Ovary (tissue), 9 donors: ENCODE data around the gene HMOX1. TPM values are rescaled to one million over a fixed set of nuclear protein-coding genes. Genes with fewer than 3 reads are reported as not detected.
"Not testable (repeated sequence)": the region's sequence is repeated elsewhere in the genome, so short reads cannot be mapped to it uniquely, and the experiment has no call there.

ENCODE experiments used
- DNase-seq, 5 donors: peaks; one replicate each; pipeline ENCODE4 v3.0.0-alpha.2; 2019 to 2020
- H3K27ac ChIP-seq, 2 donors: fragments of 200-600 bp; one replicate each; pipeline versions ENCODE4 v1.5.1 to v1.8.0; 2019 to 2022
- H3K27me3 ChIP-seq: fragments of 200-600 bp; one replicate; pipeline ENCODE4 v1.8.0; 2022
- H3K36me3 ChIP-seq: fragments of 200-600 bp; sonication (generic); one replicate; pipeline ENCODE4 v1.5.1; 2019
- H3K4me1 ChIP-seq: one replicate; pipeline ENCODE4 v1.8.1; 2013; ENCODE audit warnings: mild to moderate bottlenecking, moderate library complexity; ENCODE audit not compliant: insufficient read depth
- H3K4me3 ChIP-seq: fragments of 200-600 bp; sonication (generic); one replicate; pipeline ENCODE4 v1.5.1; 2017
- H3K9me3 ChIP-seq, 2 donors: fragments of 200-600 bp in 1 of 2; sonication (generic) in 1 of 2; one replicate each; pipeline versions ENCODE4 v1.5.1 to v1.8.1; 2013 to 2019; ENCODE audit warnings: mild to moderate bottlenecking in 1 of 2, moderate library complexity in 1 of 2
- EP300 ChIP-seq: sonication (generic); formaldehyde crosslinking; IDR thresholded peaks from one replicate; pipeline ENCODE4 v1.6.1; 2017; ENCODE audit warnings: antibody characterized with exemption
- POLR2A ChIP-seq: fragments of 450-650 bp; IDR thresholded peaks from one replicate; pipeline ENCODE4 v1.6.1; 2017; ENCODE audit warnings: antibody characterized with exemption, mild to moderate bottlenecking, moderate library complexity
- WGBS, 3 donors: extraction: QIAGEN DNeasy Blood & Tissue Kit in 1 of 3; methylation state at CpG; one replicate each; pipeline versions ENCODE4 v1.1.5 to v1.1.7; 2013 to 2017; 5-methylcytosine and 5-hydroxymethylcytosine counted together
- intact Hi-C, 4 donors: fragments of 100-400 bp; cut with DNase I; formaldehyde crosslinking; loops; one replicate each; pipeline versions ENCODE4 v1.11.0 to v1.15.1; 2022 to 2023
- polyA plus RNA-seq, 2 donors: library from polyadenylated mRNA; stranded (reverse); fragments of 200-250 nt in 1 of 2; fragments of 350-450 nt in 1 of 2; fragmentation: Illumina TruSeq in 1 of 2; extraction: RNeasy Lipid Tissue Mini Kit (QIAGEN cat#74804) in 1 of 2; gene quantifications; one replicate each; pipeline ENCODE4 v1.2.3, GENCODE V29; 2013 to 2014
- total RNA-seq, 7 donors: library from RNA; depleted of rRNA in 2 of 7; stranded (reverse); fragments of >200 nt in 2 of 7; fragmentation: NEBNext Ultra II Directional in 3 of 7; extraction: Animal tissue kit (Norgen Biotek cat#: 25700) in 3 of 7; gene quantifications; one replicate each; pipeline versions ENCODE4 v1.1.0 to v1.2.4, GENCODE V29; 2016 to 2023
- TF ChIP-seq, protein P1 (sequence below), 3 donors: fragments of 450-650 bp in 2 of 3; fragments of 200-600 bp in 1 of 3; IDR thresholded peaks; one replicate each; pipeline versions ENCODE4 v1.5.1 to v1.8.0; 2016 to 2022; ENCODE audit warnings: antibody characterized with exemption in 3 of 3, mild to moderate bottlenecking in 1 of 3
- donor health status: DM: no; HTN: no; CAD: no; lungs with moderate emphysema.
- donor health status: DM: no; HTN: no; CAD: no.
- donor health status: Bipolar disorder and iron deficiency.
- donor health status: DM: yes; HTN: yes; CAD: no.
- donor health status: DM: no; HTN: no; CAD: no.
- donor health status: DM: yes; HTN: yes; CAD: no.

The HMOX1 gene
- total and polyA plus RNA-seq, 9 donors = 45.0 to 243 (median 71.4) TPM

DNA sequence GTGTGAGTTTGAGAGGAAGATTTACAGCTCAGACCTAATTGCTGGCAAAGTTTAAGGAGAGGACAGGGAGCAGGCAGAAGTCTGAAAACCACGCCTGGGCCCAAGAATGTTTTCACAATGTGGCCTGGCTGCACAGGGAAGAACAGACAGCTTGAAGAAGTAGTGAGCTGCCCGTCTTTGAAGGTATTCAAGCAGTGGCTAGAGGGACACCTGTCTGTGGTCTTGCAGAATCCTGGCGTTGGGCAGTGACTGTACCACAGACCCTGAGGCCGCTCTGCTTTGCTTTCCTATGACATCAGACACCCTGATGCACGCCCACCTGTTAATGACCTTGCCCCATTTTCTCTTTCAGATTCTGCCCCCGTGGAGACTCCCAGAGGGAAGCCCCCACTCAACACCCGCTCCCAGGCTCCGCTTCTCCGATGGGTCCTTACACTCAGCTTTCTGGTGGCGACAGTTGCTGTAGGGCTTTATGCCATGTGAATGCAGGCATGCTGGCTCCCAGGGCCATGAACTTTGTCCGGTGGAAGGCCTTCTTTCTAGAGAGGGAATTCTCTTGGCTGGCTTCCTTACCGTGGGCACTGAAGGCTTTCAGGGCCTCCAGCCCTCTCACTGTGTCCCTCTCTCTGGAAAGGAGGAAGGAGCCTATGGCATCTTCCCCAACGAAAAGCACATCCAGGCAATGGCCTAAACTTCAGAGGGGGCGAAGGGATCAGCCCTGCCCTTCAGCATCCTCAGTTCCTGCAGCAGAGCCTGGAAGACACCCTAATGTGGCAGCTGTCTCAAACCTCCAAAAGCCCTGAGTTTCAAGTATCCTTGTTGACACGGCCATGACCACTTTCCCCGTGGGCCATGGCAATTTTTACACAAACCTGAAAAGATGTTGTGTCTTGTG lies 12.5 kb downstream of the HMOX1 start:
- DNase-seq = peak in 2 of 5 donors; percentile 50 to 56
- Histone ChIP-seq H3K9me3 (no peaks in the 10 kb centered on the region), H3K27ac (peak overlapping the region in 1 of 2 donors; percentile 83), H3K36me3 (no peaks in the 10 kb centered on the region), H3K27me3 (no peaks in the 10 kb centered on the region), H3K4me3 (no peak overlapping the region), H3K4me1 (peaks cover 40% of the 10 kb centered on the region)
- no peak for TF ChIP-seq POLR2A
- TF ChIP-seq, protein P1, sequence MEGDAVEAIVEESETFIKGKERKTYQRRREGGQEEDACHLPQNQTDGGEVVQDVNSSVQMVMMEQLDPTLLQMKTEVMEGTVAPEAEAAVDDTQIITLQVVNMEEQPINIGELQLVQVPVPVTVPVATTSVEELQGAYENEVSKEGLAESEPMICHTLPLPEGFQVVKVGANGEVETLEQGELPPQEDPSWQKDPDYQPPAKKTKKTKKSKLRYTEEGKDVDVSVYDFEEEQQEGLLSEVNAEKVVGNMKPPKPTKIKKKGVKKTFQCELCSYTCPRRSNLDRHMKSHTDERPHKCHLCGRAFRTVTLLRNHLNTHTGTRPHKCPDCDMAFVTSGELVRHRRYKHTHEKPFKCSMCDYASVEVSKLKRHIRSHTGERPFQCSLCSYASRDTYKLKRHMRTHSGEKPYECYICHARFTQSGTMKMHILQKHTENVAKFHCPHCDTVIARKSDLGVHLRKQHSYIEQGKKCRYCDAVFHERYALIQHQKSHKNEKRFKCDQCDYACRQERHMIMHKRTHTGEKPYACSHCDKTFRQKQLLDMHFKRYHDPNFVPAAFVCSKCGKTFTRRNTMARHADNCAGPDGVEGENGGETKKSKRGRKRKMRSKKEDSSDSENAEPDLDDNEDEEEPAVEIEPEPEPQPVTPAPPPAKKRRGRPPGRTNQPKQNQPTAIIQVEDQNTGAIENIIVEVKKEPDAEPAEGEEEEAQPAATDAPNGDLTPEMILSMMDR (IDR thresholded peaks at IDR 0.05) = no peak
- no peak for TF ChIP-seq EP300
- 33 to 50% (median 47%) methylated on average over 16 of the region's 16 CpGs for WGBS, 3 donors
- intact Hi-C loops = no loop called here

- H3K27me3 ChIP-seq = no peaks in the 10 kb centered on the region
- no peak overlapping the region for H3K4me3 ChIP-seq
- intact Hi-C loops = no loop called here
- no peaks in the 10 kb centered on the region for H3K36me3 ChIP-seq
- peak overlapping the region in 1 of 2 donors; percentile 83 for H3K27ac ChIP-seq
- H3K9me3 ChIP-seq = no peaks in the 10 kb centered on the region
- TF ChIP-seq, protein P1 (IDR thresholded peaks at IDR 0.05) = no peak
- TF ChIP-seq EP300 (no peak), POLR2A (no peak)
- 4 to 5% (median 4%) methylated on average over 4 of the region's 4 CpGs for WGBS, 3 donors
- peaks cover 40% of the 10 kb centered on the region for H3K4me1 ChIP-seq
- DNase-seq = peak; percentile 69 to 81 (median 75)
These were observed 13.1 kb downstream of the HMOX1 start for GRCh38 chr22:35394011-35394312.

DNA sequence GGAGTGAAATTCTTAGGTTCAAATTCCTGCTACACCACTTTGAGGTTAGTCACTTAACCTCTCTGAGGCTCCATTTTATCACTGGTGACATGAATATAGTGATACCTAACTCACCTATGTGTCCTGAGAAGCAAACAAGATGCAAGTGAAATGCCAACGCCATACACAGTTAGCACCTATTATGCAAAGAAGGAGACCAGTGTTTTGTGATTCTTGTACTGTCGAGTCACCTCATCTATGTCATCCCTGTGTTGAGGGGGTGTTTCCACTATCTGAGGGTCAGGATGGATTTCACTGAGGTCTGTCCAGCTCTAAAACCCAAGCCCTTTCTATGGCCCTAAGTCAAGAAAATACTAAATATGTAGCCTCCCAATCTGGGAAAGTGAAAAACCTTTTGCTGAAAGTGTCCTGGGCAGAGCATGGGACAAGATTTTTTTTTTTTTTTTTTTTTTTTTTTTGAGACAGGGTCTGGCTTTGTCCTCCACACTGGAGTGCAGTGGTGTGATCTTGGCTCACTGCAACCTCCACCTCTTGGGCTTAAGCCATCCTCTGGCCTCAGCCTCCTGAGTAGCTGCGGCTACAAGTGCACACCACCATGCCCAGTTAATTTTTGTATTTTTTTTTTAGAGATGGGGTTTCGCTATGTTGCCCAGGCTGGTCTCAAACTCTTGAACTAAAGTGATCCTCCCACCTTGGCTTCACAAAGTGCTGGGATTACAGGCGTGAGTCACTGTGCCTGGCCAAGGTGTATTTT lies 14.1 kb downstream of the HMOX1 start:
- Histone ChIP-seq H3K4me1 (peaks cover 43% of the 10 kb centered on the region), H3K27me3 (no peaks in the 10 kb centered on the region), H3K9me3 (no peaks in the 10 kb centered on the region), H3K27ac (peak overlapping the region in 1 of 2 donors; percentile 83), H3K36me3 (no peaks in the 10 kb centered on the region), H3K4me3 (no peak overlapping the region)
- WGBS, 3 donors = 81 to 91% (median 83%) methylated on average over 5 of the region's 5 CpGs
- intact Hi-C loops = no loop called here
- TF ChIP-seq POLR2A (no peak), EP300 (no peak)
- TF ChIP-seq, protein P1 (IDR thresholded peaks at IDR 0.05) = no peak
- no peak for DNase-seq

DNA sequence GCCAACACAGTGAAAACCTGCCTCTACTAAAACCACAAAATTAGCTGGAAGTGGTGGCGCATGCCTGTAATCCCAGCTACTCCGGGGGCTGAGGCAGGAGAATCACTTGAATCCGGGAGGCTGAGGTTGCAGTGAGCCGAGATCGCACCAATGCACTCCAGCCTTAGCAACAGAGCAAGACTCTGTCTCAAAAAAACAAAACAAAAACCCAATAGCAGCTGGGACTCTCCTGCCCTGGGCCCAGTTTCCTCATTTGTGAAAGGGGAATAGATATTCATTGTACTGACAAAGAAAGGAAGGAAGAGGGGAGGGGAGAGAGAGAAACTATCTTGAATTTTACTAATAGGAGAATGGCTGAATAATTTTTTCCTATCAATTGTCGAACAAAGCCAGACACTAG lies 15.7 kb downstream of the HMOX1 start:
- H3K4me3 ChIP-seq, H3K9me3 ChIP-seq, intact Hi-C loops, H3K36me3 ChIP-seq, H3K27me3 ChIP-seq: not testable (repeated sequence)
- H3K27ac ChIP-seq = peak overlapping the region in 1 of 2 donors; percentile 77
- 20 to 37% (median 26%) methylated on average over 6 of the region's 6 CpGs for WGBS, 3 donors
- peaks cover 47% of the 10 kb centered on the region for H3K4me1 ChIP-seq
- DNase-seq = peak in 1 of 5 donors; percentile 38
